ENCODE measurements around the gene UNC119.

GRCh38 chr17:28554565-28554964 lies 2.1 kb upstream of the UNC119 start:
- TF ChIP-seq EZH2 (IDR thresholded peaks at IDR 0.05; ENCODE audit: low read depth, unreplicated experiment) = no peak
- TF ChIP-seq, protein P1, sequence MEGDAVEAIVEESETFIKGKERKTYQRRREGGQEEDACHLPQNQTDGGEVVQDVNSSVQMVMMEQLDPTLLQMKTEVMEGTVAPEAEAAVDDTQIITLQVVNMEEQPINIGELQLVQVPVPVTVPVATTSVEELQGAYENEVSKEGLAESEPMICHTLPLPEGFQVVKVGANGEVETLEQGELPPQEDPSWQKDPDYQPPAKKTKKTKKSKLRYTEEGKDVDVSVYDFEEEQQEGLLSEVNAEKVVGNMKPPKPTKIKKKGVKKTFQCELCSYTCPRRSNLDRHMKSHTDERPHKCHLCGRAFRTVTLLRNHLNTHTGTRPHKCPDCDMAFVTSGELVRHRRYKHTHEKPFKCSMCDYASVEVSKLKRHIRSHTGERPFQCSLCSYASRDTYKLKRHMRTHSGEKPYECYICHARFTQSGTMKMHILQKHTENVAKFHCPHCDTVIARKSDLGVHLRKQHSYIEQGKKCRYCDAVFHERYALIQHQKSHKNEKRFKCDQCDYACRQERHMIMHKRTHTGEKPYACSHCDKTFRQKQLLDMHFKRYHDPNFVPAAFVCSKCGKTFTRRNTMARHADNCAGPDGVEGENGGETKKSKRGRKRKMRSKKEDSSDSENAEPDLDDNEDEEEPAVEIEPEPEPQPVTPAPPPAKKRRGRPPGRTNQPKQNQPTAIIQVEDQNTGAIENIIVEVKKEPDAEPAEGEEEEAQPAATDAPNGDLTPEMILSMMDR (conservative IDR thresholded peaks at IDR 0.05; ENCODE audit: low read depth in 2 of 2) = no peak
- no peak for TF ChIP-seq CREB1 (CRISPR knock-in tag; IDR thresholded peaks at IDR 0.05; ENCODE audit: low read depth)
- TF ChIP-seq, protein P2, sequence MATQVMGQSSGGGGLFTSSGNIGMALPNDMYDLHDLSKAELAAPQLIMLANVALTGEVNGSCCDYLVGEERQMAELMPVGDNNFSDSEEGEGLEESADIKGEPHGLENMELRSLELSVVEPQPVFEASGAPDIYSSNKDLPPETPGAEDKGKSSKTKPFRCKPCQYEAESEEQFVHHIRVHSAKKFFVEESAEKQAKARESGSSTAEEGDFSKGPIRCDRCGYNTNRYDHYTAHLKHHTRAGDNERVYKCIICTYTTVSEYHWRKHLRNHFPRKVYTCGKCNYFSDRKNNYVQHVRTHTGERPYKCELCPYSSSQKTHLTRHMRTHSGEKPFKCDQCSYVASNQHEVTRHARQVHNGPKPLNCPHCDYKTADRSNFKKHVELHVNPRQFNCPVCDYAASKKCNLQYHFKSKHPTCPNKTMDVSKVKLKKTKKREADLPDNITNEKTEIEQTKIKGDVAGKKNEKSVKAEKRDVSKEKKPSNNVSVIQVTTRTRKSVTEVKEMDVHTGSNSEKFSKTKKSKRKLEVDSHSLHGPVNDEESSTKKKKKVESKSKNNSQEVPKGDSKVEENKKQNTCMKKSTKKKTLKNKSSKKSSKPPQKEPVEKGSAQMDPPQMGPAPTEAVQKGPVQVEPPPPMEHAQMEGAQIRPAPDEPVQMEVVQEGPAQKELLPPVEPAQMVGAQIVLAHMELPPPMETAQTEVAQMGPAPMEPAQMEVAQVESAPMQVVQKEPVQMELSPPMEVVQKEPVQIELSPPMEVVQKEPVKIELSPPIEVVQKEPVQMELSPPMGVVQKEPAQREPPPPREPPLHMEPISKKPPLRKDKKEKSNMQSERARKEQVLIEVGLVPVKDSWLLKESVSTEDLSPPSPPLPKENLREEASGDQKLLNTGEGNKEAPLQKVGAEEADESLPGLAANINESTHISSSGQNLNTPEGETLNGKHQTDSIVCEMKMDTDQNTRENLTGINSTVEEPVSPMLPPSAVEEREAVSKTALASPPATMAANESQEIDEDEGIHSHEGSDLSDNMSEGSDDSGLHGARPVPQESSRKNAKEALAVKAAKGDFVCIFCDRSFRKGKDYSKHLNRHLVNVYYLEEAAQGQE (IDR thresholded peaks at IDR 0.05; ENCODE audit: unreplicated experiment) = no peak
- no peak for TF ChIP-seq JUNB (IDR thresholded peaks at IDR 0.05; ENCODE audit: unreplicated experiment)
- no peak for TF ChIP-seq EZH2phosphoT487 (IDR thresholded peaks at IDR 0.05; ENCODE audit: unreplicated experiment)
- TF ChIP-seq POLR2AphosphoS5 (IDR thresholded peaks at IDR 0.05; ENCODE audit: low read depth) = no peak
- no peak for TF ChIP-seq STAT1 (IDR thresholded peaks at IDR 0.05; ENCODE audit: unreplicated experiment)
- no peak for TF ChIP-seq ZNF331 (CRISPR knock-in tag; IDR thresholded peaks at IDR 0.05; ENCODE audit: low read depth)
- TF ChIP-seq, protein P3, sequence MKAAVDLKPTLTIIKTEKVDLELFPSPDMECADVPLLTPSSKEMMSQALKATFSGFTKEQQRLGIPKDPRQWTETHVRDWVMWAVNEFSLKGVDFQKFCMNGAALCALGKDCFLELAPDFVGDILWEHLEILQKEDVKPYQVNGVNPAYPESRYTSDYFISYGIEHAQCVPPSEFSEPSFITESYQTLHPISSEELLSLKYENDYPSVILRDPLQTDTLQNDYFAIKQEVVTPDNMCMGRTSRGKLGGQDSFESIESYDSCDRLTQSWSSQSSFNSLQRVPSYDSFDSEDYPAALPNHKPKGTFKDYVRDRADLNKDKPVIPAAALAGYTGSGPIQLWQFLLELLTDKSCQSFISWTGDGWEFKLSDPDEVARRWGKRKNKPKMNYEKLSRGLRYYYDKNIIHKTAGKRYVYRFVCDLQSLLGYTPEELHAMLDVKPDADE (IDR thresholded peaks at IDR 0.05) = no peak
- TF ChIP-seq ZNF114 (CRISPR knock-in tag; IDR thresholded peaks at IDR 0.05) = no peak
- TF ChIP-seq NANOG (IDR thresholded peaks at IDR 0.05; ENCODE audit: borderline replicate concordance) = no peak

Measured in GM23338 (cell line).